ENCODE measurements around the gene NEUROD2. TPM values are rescaled to one million over a fixed set of nuclear protein-coding genes. Genes with fewer than 3 reads are reported as not detected.

The NEUROD2 gene
- total and polyA plus RNA-seq, 2 of the 8 experiments (the other 6 are each of a cell fraction or from before 2014, with no cell fraction given): not detected

DNA sequence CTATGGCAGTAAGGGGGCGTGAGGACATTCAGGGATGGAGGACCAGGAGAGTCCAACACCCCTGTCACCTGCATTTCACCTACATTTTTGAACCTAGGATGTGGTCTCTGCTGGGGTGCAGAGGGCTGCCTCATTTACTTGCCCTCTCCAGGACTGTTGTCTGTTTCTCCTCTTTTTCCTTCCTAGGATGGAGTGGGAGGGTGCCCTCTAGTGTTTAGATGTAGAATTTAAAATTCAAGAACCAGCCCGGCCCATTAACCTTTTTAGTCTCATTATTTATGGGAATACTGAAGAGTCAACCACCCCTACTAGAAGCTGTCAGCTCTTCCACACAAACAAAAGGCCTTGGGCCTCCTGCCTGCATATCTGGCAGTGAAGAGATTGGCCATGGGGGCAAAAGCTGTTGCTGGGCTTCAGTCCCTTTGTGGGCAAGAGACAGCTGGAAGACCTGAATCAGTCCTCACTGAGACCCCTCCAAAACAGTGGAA is 26.7 kb upstream of the NEUROD2 start:
- Histone ChIP-seq H3K36me3 (ENCODE audit: control insufficient read depth in 2 of 4, insufficient read depth in 4 of 4, low read length in 3 of 4) (no peaks in the 10 kb centered on the region), H3K18ac (ENCODE audit: extremely low read depth, low read length) (no peak overlapping the region), H3K4me1 (replicated peaks in 1 of 4; ENCODE audit: control insufficient read depth in 3 of 4, insufficient read depth in 4 of 4, low read length in 3 of 4) (peaks cover 15 to 47% (median 37%) of the 10 kb centered on the region in 4 experiments), H3K79me2 (ENCODE audit: control insufficient read depth in 1 of 2, insufficient read depth in 2 of 2, low read length in 2 of 2) (peaks cover 8 to 20% of the 10 kb centered on the region in 2 experiments), H4K20me1 (replicated peaks in 1 of 2; ENCODE audit: control insufficient read depth in 1 of 2, insufficient read depth in 2 of 2, low read length in 2 of 2) (peaks cover 0 to 5% of the 10 kb centered on the region in 2 experiments), H3K23me2 (ENCODE audit: low read depth, low read length) (peaks cover 8% of the 10 kb centered on the region; the same call in 1 of the 2 replicates), H2AFZ (ENCODE audit: low read length) (no peak overlapping the region), H3K9me3 (ENCODE audit: insufficient read depth in 2 of 2, low read depth in 1 of 2, low read length in 1 of 2) (no peaks in the 10 kb centered on the region), H3K4me2 (ENCODE audit: insufficient read depth in 1 of 2, low read depth in 2 of 2, low read length in 2 of 2) (no peak overlapping the region; a peak in 1 of 4 replicates), H4K8ac (ENCODE audit: extremely low read depth, insufficient read depth, low read length) (no peak overlapping the region), H3K4me3 (ENCODE audit: extremely low read depth in 1 of 4, insufficient read depth in 2 of 4, low read depth in 3 of 4, low read length in 4 of 4) (no peak overlapping the region), H2AK5ac (ENCODE audit: low read depth, low read length) (0 out of 2 replicates have a peak overlapping the region, but pooled peaks have one; percentile 41), H2BK15ac (ENCODE audit: low read length) (peak overlapping the region; percentile 48; the same call in 1 of the 2 replicates), H3K27me3 (replicated peaks in 1 of 4; ENCODE audit: control insufficient read depth in 3 of 4, extremely low read depth in 1 of 4, insufficient read depth in 3 of 4, low read length in 3 of 4) (0 out of 7 replicates have a peak, but pooled peaks cover 0 to 3% (median 0%) of the 10 kb centered on the region in 4 experiments), H2BK20ac (ENCODE audit: low read length) (no peak overlapping the region), H3K79me1 (ENCODE audit: low read depth, low read length) (peaks cover 6% of the 10 kb centered on the region), H3K23ac (ENCODE audit: insufficient read length) (no peak overlapping the region), H4K91ac (replicated peaks; ENCODE audit: insufficient read length, low read length) (no peak overlapping the region), H3K27ac (ENCODE audit: low read depth, low read length) (no peak overlapping the region), H3K4ac (replicated peaks; ENCODE audit: insufficient read length, low read depth, low read length) (no peak overlapping the region), H2BK5ac (ENCODE audit: low read depth, low read length) (peak overlapping the region; percentile 46; the same call in 1 of the 2 replicates), H2BK120ac (replicated peaks; ENCODE audit: low read depth, low read length) (no peak overlapping the region), H4K5ac (ENCODE audit: insufficient read length, low read depth, low read length) (no peak overlapping the region), H2BK12ac (ENCODE audit: low read depth, low read length) (peak overlapping the region; percentile 27; the same call in 1 of the 2 replicates), H3K14ac (ENCODE audit: insufficient read length) (no peak overlapping the region), H3K56ac (replicated peaks; ENCODE audit: insufficient read length, low read depth, low read length) (no peak overlapping the region), H3K9ac (replicated peaks in 1 of 4; ENCODE audit: extremely low read depth in 1 of 4, low read depth in 3 of 4, low read length in 3 of 4) (no peak overlapping the region)
- peak; percentile 80 for FAIRE-seq
- ChIA-PET CTCF (ENCODE audit: partially characterized antibody) (interaction anchor here (0.6 to 49.2 kb wide), 16 partner anchors 5 to 127 kb away, joined by 3 to 1885 read pairs (median 6); partner anchors contain the start of genes ERBB2, MIEN1, PGAP3 and PNMT), POLR2A (ENCODE audit: partially characterized antibody) (interaction anchor here (1.2 to 5.8 kb wide), 4 partner anchors 10 to 53 kb away, joined by 3 to 39 read pairs (median 5); partner anchors contain the start of gene PGAP3)
- DNase-seq (ENCODE audit: low read depth in 1 of 2, low spot score in 2 of 2): no peak
- 40% methylated on average over 2 of the region's 2 CpGs; no CpG with 5 or more reads in 1 of the 2 experiments for WGBS, 2 experiments (ENCODE audit: extremely low coverage in 1 of 2, insufficient coverage in 1 of 2, insufficient read length in 1 of 2, insufficient replicate concordance in 2 of 2, low coverage in 1 of 2, low lambda C conversion rate in 2 of 2, missing lambda C conversion rate in 1 of 2)
- TF ChIP-seq EP300 (IDR thresholded peaks at IDR 0.05; ENCODE audit: borderline replicate concordance in 1 of 2, low read depth in 2 of 2, low read length in 2 of 2): no peak
- TF ChIP-seq KDM4A (IDR thresholded peaks at IDR 0.05; ENCODE audit: low read depth, low read length, severe bottlenecking): no peak
- peak in 2 of 3 experiments; percentile 60 to 70; a peak in 3 of 4 replicates for TF ChIP-seq CTCF (IDR thresholded peaks at IDR 0.05; ENCODE audit: control extremely low read depth in 1 of 3, insufficient read depth in 1 of 3, low read depth in 1 of 3, low read length in 3 of 3)
- no peak for TF ChIP-seq NRF1 (IDR thresholded peaks at IDR 0.05; ENCODE audit: low read depth, low read length)
- TF ChIP-seq RAD21 (IDR thresholded peaks at IDR 0.05 in 1 of 2, conservative IDR thresholded peaks at IDR 0.05 in 1 of 2; ENCODE audit: low read depth in 2 of 2, low read length in 2 of 2): peak; percentile 37 to 47; a peak in 3 of 4 replicates
